Lower lobe of right lung (tissue), 2 donors: ENCODE data around the gene SLC25A11. TPM values are rescaled to one million over a fixed set of nuclear protein-coding genes. Genes with fewer than 3 reads are reported as not detected.

Experiments used
- ATAC-seq, 2 donors: fragments of 200-7000 bp; cut with Tn5 transposase; one replicate each; pipeline ENCODE4 v1.9.1; 2020 to 2022; ENCODE audit warnings: mild to moderate bottlenecking in 2 of 2, moderate library complexity in 2 of 2
- DNase-seq: peaks from one replicate; pipeline ENCODE4 v3.0.0-alpha.2; 2020
- H3K27ac ChIP-seq: fragments of 200-600 bp; one replicate; pipeline ENCODE4 v1.8.0; 2022
- H3K27me3 ChIP-seq: fragments of 200-600 bp; one replicate; pipeline ENCODE4 v1.8.0; 2022; ENCODE audit warnings: low read depth
- H3K36me3 ChIP-seq: fragments of 200-600 bp; one replicate; pipeline ENCODE4 v1.8.0; 2022; ENCODE audit warnings: mild to moderate bottlenecking
- H3K4me1 ChIP-seq: fragments of 200-600 bp; one replicate; pipeline ENCODE4 v1.8.0; 2022
- H3K4me3 ChIP-seq: fragments of 200-600 bp; one replicate; pipeline ENCODE4 v1.8.0; 2022; ENCODE audit warnings: mild to moderate bottlenecking
- H3K9me3 ChIP-seq: fragments of 200-600 bp; one replicate; pipeline ENCODE4 v1.8.0; 2022
- intact Hi-C: fragments of 100-400 bp; cut with DNase I; formaldehyde crosslinking; loops from one replicate; pipeline ENCODE4 v1.11.0; 2022
- total RNA-seq: library from RNA; stranded (reverse); fragmentation: NEBNext Ultra II Directional; extraction: Animal tissue kit (Norgen Biotek cat#: 25700); gene quantifications from one replicate; pipeline ENCODE4 v1.2.1, GENCODE V29; 2021
- TF ChIP-seq, protein P1 (sequence below): fragments of 200-600 bp; IDR thresholded peaks from one replicate; pipeline ENCODE4 v1.8.0; 2022; ENCODE audit warnings: antibody characterized with exemption, mild to moderate bottlenecking
- donor health status: DM: no; HTN: yes; CAD: no; lungs with severe emphysema.

The SLC25A11 gene
- total RNA-seq, 1 donor from 2014 or later: 59.9 TPM

GRCh38 chr17:4896332-4897197, 43.3 kb downstream of the SLC25A11 start:
- H3K4me1 ChIP-seq: peaks cover 29% of the 10 kb centered on the region
- H3K9me3 ChIP-seq: no peaks in the 10 kb centered on the region
- TF ChIP-seq, protein P1, sequence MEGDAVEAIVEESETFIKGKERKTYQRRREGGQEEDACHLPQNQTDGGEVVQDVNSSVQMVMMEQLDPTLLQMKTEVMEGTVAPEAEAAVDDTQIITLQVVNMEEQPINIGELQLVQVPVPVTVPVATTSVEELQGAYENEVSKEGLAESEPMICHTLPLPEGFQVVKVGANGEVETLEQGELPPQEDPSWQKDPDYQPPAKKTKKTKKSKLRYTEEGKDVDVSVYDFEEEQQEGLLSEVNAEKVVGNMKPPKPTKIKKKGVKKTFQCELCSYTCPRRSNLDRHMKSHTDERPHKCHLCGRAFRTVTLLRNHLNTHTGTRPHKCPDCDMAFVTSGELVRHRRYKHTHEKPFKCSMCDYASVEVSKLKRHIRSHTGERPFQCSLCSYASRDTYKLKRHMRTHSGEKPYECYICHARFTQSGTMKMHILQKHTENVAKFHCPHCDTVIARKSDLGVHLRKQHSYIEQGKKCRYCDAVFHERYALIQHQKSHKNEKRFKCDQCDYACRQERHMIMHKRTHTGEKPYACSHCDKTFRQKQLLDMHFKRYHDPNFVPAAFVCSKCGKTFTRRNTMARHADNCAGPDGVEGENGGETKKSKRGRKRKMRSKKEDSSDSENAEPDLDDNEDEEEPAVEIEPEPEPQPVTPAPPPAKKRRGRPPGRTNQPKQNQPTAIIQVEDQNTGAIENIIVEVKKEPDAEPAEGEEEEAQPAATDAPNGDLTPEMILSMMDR: no peak
- no peak overlapping the region for H3K27ac ChIP-seq
- intact Hi-C loops: no loop called here
- ATAC-seq (no peak), DNase-seq (no peak)
- H3K36me3 ChIP-seq: peaks cover 60% of the 10 kb centered on the region
- H3K27me3 ChIP-seq: peaks cover 10% of the 10 kb centered on the region
- H3K4me3 ChIP-seq: no peak overlapping the region

- Histone ChIP-seq H3K36me3 (peaks cover 68% of the 10 kb centered on the region), H3K4me1 (peaks cover 23% of the 10 kb centered on the region), H3K4me3 (no peak overlapping the region), H3K27ac (no peak overlapping the region), H3K9me3 (no peaks in the 10 kb centered on the region), H3K27me3 (peaks cover 10% of the 10 kb centered on the region)
- no peak for ATAC-seq
- no peak for DNase-seq
- TF ChIP-seq, protein P1: no peak
- intact Hi-C loops: no loop called here
These were observed 44.1 kb downstream of the SLC25A11 start for GRCh38 chr17:4895657-4896331.

DNA sequence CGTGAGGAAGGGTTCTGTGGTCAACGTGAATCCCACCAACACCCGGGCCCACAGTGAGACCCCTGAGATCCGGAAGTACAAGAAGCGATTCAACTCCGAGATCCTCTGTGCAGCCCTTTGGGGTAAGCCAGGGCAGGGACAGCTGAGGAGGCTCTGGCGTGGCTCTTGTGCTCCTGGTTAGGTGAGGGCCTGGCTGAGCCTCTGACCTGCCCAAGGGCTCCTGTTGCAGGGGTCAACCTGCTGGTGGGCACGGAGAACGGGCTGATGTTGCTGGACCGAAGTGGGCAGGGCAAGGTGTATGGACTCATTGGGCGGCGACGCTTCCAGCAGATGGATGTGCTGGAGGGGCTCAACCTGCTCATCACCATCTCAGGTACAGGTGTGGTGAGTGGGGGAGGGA, 44.7 kb downstream of the SLC25A11 start:
- Histone ChIP-seq H3K27me3 (peaks cover 6% of the 10 kb centered on the region), H3K27ac (no peak overlapping the region), H3K36me3 (peaks cover 75% of the 10 kb centered on the region), H3K4me1 (peaks cover 16% of the 10 kb centered on the region), H3K4me3 (no peak overlapping the region), H3K9me3 (no peaks in the 10 kb centered on the region)
- ATAC-seq (no peak), DNase-seq (no peak)
- TF ChIP-seq, protein P1: no peak
- intact Hi-C loops: no loop called here

GRCh38 chr17:4893721-4894560, 45.9 kb downstream of the SLC25A11 start:
- H3K36me3 ChIP-seq: peaks cover 82% of the 10 kb centered on the region
- no peak overlapping the region for H3K4me3 ChIP-seq
- peaks cover 9% of the 10 kb centered on the region for H3K4me1 ChIP-seq
- intact Hi-C loops: no loop called here
- TF ChIP-seq, protein P1: no peak
- H3K9me3 ChIP-seq: no peaks in the 10 kb centered on the region
- DNase-seq (no peak), ATAC-seq (no peak)
- H3K27me3 ChIP-seq: no peaks in the 10 kb centered on the region
- no peak overlapping the region for H3K27ac ChIP-seq

- TF ChIP-seq, protein P1: no peak
These were observed 46.6 kb downstream of the SLC25A11 start for GRCh38 chr17:4893272-4893671.

More at GRCh38 chr17:4893272-4893671, 46.6 kb downstream of the SLC25A11 start:
- H3K4me1 ChIP-seq: peaks cover 2% of the 10 kb centered on the region
- ATAC-seq (no peak), DNase-seq (no peak)
- no peak overlapping the region for H3K4me3 ChIP-seq
- H3K9me3 ChIP-seq: no peaks in the 10 kb centered on the region
- intact Hi-C loops: no loop called here
- no peak overlapping the region for H3K27ac ChIP-seq
- peaks cover 88% of the 10 kb centered on the region for H3K36me3 ChIP-seq
- H3K27me3 ChIP-seq: no peaks in the 10 kb centered on the region
